Measurements from ENCODE around the gene HNRNPD.

GRCh38 chr4:82397527-82397926, 23.7 kb upstream of the HNRNPD start:
- no peak for TF ChIP-seq EP300 (IDR thresholded peaks at IDR 0.05)
- TF ChIP-seq CTCF (IDR thresholded peaks at IDR 0.05), result no peak
- TF ChIP-seq POLR2AphosphoS5 (IDR thresholded peaks at IDR 0.05), result no peak

Data from suprapubic skin (tissue), 4 donors.